ENCODE measurements around the gene ZSWIM7.
"Not testable (repeated sequence)": the region's sequence is repeated elsewhere in the genome, so short reads cannot be mapped to it uniquely, and the experiment has no call there.

Gene ZSWIM7

GRCh38 chr17:15999974-16000827 is 697 bp upstream of the ZSWIM7 start:
- no peak for DNase-seq (ENCODE audit: low read depth in 2 of 2)

GRCh38 chr17:15998031-15998562 is 1.4 kb downstream of the ZSWIM7 start:
- no peak for DNase-seq (ENCODE audit: low read depth in 2 of 2)

DNA sequence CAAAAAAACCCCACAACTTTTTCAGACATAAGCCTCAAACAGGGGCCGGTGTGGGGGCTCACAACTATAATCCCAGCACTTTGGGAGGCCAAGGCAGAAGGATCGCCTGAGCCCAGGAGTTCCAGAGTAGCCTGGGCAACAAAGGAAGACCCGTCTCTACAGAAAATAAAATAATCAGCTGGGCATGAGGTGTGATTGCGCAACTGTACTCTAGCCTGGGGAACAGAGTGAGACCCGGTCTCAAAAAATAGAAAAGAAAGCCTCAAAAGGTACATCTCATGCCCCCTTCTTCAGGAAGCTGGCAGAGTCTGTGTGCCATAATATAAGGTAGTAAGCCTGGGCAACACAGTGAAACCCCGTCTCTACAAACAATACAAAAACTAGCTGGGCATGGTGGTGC is 3.2 kb downstream of the ZSWIM7 start:
- no peak for DNase-seq (ENCODE audit: low read depth in 2 of 2)

DNA sequence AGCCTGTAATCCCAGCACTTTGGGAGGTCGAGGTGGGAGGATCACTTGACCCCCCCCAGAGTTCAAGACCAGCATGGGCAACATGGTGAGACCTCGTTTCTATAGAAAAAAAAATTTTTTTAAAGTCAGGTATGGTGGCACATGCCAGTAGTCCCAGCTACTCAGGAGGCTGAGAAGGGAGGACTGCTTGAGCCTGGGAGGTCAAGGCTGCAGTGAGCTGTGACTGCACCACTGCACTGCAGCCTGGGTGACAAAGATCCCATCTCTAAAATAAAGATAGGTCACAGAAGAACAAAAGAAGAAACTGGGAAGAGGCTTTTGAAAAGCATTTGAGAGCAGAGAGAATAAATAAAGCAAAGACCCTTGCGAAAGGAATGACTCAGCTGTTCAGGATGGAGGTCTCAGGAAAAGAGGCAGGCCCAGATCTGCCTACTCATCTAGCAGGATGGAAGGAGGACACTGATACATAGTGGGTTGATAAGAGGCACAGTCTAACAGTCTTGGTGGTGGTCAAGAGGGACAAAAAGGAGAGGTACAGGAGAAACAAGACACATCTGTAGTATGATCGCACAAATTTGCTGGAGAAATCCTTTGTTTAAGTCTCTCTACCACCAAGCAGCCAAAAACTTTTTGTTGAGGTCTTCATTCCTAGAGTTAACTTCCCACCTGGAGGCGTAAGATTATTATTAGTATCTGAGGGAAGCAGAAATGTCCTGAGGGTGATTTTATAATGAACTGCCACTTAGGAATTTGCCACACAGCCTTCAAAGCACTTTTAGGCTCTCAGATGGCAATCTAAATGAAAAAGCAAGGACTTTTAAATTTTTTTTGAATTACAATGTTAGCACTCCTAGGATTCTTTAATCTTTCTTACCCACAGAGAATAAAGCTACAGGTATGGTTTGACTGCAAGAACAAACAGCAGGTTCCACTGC is 17.6 kb downstream of the ZSWIM7 start:
- DNase-seq (ENCODE audit: low read depth in 2 of 2): no peak

DNA sequence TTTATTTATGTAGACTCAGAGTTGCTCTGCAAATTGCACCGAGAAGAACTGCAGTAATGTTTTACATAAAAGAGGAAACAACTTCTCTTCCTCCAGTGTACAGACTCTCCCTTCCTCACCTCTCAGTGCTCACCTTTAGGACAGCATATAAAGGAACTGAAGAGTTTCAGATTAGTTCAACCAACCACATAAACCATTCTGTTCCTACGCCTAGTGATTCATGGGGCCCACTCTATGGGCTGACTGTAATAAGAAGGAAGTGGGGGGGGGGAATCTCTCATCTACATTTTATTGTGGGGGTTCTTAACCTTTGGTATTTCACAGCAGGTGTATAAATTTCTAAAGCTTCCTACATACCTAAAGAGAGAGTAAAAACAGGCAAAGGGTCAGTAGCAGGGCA is 18.3 kb downstream of the ZSWIM7 start:
- no peak for DNase-seq (ENCODE audit: low read depth in 2 of 2)

GRCh38 chr17:15979013-15979412 is 20.5 kb downstream of the ZSWIM7 start:
- not testable (repeated sequence) for DNase-seq (ENCODE audit: low read depth in 2 of 2)

- no peak for DNase-seq (ENCODE audit: low read depth in 2 of 2)
Observed at GRCh38 chr17:15978606-15979005, 20.9 kb downstream of the ZSWIM7 start.

DNA sequence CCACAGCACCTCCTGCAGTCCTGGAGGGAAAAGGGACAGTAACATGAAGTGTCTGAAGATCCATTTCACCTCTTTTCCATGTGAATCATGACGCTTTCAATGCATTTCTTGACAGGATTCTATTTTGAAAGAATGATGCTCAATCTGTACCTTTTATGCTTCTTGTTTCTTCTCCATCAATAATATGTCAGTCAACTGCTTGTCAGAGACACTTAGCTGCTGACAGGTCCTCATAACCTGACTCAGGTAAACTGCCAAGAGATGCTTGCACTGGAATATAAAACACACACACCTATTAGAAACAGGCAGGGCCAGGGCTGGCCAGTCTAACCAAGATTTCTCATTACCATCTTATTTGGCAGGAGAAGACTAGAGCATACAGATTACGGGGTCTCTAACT is 21.6 kb downstream of the ZSWIM7 start:
- no peak for DNase-seq (ENCODE audit: low read depth in 2 of 2)

DNA sequence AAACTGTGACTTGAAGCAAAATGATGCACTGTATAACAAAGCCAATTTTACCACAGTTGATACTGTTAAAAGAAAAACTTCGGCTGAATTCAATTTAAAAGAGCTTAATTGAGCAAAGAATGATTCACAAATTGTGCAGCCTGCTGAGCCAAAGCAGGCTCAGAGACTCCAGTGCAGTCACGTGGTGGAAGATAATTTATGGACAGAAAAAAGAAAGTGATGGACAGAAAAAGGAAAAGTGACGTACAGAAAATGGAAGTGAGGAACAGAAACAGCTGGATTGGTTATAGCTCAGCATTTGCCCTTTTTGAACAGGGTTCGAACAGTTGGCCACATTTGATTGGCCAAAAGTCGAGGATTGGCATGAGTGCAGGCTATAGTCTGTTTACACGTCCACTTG is 25.7 kb downstream of the ZSWIM7 start:
- no peak for DNase-seq (ENCODE audit: low read depth in 2 of 2)

DNA sequence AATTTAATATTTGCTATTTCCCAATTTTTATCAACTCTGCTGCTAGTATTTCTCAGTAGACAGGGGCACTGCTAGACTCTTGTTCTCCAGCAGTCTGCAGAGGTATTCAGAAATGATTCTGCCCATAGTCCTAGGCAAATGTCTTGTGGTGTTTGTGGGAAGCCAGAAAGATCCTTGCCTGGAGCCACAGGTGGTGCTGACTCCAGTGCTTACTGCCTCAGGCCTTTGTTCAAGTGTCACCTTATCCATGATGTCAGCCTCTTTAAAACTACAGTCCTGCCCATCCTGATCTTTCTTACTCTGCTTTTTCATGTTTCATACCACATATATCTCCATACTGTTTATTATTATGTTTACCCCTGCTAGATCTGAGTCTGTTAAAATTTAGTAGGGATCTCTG is 26.5 kb downstream of the ZSWIM7 start:
- no peak for DNase-seq (ENCODE audit: low read depth in 2 of 2)

DNA sequence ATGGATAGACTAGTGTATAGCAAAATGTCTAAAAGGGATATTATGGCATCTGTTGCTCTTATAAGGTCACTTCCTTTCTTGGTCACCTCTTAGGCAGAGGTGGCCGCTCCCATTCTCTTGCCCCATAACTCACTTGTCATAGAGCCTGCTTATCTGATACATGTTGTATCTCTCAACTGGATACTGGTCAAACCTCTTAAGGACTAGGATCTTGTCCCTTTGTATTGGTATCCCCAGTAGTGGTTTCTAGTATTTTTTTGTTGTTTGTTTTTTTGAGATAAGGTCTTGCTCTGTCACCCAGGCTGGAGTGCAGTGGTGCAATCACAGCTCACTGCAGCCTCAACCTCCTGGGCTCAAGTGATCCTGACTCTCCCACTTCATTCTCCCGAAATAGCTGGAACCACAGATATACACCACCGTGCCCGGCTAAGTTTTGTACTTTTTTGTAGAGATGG is 27.0 kb downstream of the ZSWIM7 start:
- DNase-seq (ENCODE audit: low read depth in 2 of 2): no peak

DNA sequence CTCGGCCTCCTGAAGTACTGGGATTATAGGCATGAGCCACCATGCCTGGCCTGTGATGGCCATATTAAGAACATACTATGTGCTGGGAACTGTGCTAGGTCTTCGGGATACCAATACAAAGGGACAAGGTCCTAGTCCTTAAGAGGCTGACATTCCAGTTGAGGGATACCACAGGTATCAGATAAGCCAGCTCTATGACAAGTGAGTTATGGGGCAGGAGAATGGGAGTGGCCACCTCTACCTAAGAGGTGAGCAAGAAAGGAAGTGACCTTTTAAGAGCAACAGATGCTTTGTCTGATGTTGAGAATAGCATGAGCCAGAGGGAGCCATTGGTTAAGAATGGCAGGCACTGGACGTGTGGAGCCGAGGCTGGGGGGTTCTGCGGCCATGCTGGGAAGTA is 27.6 kb downstream of the ZSWIM7 start:
- DNase-seq (ENCODE audit: low read depth in 2 of 2): no peak

GRCh38 chr17:15971098-15971678 is 28.3 kb downstream of the ZSWIM7 start:
- DNase-seq (ENCODE audit: low read depth in 2 of 2): no peak

DNA sequence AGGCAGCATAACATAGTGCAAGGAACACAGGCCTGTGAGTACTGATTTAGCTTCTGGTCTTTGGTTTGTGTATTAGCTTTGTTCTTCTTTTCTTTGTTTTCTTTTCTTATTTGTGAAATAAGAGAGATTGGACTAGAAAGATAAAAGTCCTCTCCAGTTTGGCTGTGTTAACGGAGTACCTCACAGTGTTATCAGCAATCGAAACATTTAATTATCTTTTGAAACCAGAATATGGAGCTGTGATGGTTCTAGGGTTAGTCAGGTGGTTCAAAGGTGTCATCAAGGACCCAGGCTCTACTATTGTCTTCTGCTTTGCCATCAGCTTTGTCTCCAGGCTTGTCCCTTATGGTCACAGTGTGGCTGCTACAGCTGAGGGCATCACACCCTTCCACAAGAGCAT is 29.0 kb downstream of the ZSWIM7 start:
- no peak for DNase-seq (ENCODE audit: low read depth in 2 of 2)

- DNase-seq (ENCODE audit: low read depth in 2 of 2): no peak
Observed at GRCh38 chr17:15969463-15969862, 30.0 kb downstream of the ZSWIM7 start.

- no peak for DNase-seq (ENCODE audit: low read depth in 2 of 2)
Observed at GRCh38 chr17:15967706-15968399, 31.7 kb downstream of the ZSWIM7 start.

DNA sequence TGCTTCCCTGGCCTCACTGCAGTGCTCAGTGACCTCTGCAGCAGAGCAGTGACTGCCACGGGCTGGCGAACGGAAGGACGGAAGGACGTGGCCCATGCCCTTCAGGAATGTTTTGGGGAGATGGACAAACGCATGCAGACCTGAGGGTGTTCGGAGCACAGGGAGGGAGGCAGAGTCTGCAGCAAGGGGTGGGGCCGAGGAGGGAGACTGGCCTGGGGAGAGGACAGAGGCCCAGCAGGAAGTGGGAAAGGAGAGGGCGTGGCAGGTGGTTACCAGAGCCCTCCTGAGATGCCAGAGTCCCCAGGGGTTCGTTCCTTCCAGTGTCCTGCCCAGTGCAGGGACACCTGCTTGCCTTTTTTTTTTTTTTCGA is 32.6 kb downstream of the ZSWIM7 start:
- DNase-seq (ENCODE audit: low read depth in 2 of 2): no peak

DNA sequence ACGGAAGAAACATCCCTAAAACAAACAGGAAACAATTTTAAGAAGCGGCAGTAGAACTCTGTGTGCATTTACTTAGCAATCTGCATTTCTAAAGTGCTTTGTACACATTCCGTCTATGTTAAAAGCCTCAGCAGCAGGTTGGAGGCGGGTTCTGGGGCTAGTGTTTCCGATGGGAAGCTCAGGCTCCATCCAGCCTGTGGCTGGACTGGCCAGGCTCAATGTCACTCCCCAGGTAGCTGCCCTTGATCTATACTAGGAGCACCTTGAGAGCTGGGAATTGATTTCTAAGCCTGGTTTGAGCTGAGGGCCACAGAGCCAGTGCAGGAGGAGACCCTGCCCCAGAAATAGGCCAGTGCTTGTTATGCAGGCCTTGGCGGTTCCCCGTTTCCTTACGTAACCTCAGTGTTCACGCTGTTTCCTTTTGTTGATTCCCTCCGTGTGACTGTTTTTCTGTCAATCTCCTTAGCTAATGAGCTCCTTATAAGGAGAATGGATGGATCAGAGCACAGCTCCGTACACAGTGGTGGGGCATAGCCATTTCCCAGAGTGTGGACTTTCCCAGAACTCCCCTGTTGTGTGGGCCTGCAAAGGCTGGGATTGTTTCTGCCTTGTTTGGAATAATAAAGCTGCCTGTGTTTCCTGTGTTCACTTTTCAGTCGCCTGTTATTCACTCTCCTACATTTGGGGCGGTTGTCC is 33.2 kb downstream of the ZSWIM7 start:
- DNase-seq (ENCODE audit: low read depth in 2 of 2): no peak

GRCh38 chr17:15965528-15965927 is 34.0 kb downstream of the ZSWIM7 start:
- DNase-seq (ENCODE audit: low read depth in 2 of 2): no peak

DNA sequence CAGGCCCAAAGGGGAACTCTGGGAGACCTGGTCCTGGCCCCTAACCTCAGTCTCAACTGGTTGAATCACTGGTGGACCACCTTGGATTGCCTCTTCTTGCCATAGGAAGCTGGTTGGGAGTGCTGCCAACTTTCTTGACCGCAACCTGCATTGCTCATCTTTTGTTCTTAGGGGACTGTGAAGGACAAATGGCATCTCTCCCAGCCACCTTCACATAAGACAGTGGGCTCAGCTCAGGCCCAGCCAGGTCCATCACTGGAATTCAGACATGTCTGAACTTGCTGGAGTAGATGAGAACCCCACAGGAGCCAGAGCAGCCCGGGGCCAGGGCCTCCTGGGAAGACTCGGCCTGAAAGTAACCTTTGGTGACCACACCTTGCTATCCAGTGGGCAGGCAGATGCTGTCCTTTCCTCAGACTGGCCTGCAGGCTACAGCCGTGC is 35.8 kb downstream of the ZSWIM7 start:
- DNase-seq (ENCODE audit: low read depth in 2 of 2): no peak

DNA sequence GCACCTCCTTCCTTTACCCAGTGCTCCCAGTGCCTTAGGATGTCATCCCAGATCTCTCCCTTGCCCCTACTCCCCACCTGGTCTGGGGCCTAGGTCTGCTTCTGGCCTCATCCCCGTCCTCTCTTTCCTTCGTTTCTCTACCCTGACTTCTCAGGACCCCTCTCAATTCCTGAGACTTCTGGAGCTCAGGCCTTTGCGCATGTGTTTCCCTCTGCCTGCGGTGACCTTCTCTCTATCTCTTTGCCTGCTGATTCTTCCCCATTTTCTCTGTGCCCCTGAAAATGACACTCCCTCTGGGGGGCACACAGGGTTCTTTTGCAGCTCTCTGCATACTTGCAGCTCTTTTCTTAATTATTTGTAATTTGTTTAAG is 41.0 kb downstream of the ZSWIM7 start:
- no peak for DNase-seq (ENCODE audit: low read depth in 2 of 2)

Measured in stimulated activated CD4-positive, alpha-beta T cell treated with anti-CD3 and anti-CD28 coated beads, Interleukin-12 subunit alpha, Interleukin-12 subunit beta, amount 100 ng/mL, for 24 hours (primary cell).